Right lobe of liver (tissue), 4 donors: ENCODE data around the gene ZNF790.

Experiments used
- CTCF ChIP-seq, 4 donors: fragments of 200-600 bp in 3 of 4; fragments of 450-650 bp in 1 of 4; IDR thresholded peaks; one replicate each; pipeline versions ENCODE4 v1.5.1 to v1.8.0; 2016 to 2022; ENCODE audit warnings: antibody characterized with exemption in 4 of 4, mild to moderate bottlenecking in 2 of 4
- POLR2A ChIP-seq: fragments of 450-650 bp; IDR thresholded peaks from one replicate; pipeline ENCODE4 v1.6.1; 2017; ENCODE audit warnings: antibody characterized with exemption, mild to moderate bottlenecking
- donor health status: DM: no; HTN: no; CAD: no.
- donor health status: DM: no; HTN: no; CAD: no.
- donor health status: DM: no; HTN: yes; CAD: no.

- TF ChIP-seq CTCF (IDR thresholded peaks at IDR 0.05) (no peak), POLR2A (no peak)
Observed at GRCh38 chr19:36821758-36822157, 16.4 kb downstream of the ZNF790 start.
